Bone marrow (tissue), 2 donors: ENCODE measurements around the gene FOXN3.

Experiments used
- DNase-seq, 2 donors: peaks; one replicate each; lab custom pipeline; 2025; lab: John Stamatoyannopoulos, UW

FOXN3 gene

GRCh38 chr14:89432226-89432625, 15.2 kb upstream of the FOXN3 start:
- no peak for DNase-seq

GRCh38 chr14:89430391-89431236, 13.6 kb upstream of the FOXN3 start:
- DNase-seq = peak in 1 of 2 donors; percentile 50

DNA sequence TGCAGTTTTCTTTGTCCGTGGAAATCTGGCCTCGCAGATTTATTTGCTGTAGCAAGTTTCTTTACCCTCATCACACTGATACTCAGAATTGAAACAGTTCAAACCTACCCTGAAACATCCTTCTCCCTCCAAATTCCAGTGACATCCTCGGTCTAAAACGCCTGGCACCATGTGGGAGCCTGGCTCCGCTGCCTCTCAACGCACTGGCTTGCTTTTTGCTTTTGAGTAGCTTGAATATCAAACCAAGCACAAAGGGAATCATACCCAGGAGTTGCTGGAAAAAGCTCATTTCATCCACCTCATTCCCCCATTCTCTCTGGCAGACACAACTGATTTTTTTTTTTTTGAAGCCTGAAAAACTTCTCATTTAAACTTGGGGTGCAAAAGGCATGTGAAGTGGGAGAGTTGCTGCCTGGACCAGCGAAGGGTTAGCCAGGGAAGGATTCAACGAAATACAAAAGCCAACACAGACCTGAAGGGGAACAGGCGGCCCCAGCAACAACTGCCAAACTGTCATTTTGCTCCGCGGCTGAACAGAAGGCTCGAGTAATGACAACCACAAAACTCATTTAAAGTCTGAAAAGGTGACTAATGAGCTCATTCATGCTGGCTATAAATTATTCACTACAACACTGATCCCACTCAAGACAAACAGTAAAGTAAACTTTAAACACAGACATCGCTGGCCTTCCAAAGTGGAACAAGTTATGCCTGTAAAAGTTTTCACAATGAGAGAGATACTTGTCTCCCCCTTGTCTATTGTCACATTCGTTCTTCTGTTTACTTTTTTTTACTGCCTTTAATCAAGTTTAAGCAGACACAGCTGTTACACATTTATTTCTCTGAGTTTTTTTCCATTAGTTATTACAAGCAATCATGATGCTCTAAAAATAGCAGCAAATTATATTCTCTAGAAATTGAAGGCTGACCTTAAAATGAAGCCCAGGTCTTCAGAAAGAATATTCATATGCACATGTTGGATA, 12.5 kb upstream of the FOXN3 start:
- DNase-seq = peak in 1 of 2 donors; percentile 38

GRCh38 chr14:89428546-89429198, 11.6 kb upstream of the FOXN3 start:
- DNase-seq = no peak

DNA sequence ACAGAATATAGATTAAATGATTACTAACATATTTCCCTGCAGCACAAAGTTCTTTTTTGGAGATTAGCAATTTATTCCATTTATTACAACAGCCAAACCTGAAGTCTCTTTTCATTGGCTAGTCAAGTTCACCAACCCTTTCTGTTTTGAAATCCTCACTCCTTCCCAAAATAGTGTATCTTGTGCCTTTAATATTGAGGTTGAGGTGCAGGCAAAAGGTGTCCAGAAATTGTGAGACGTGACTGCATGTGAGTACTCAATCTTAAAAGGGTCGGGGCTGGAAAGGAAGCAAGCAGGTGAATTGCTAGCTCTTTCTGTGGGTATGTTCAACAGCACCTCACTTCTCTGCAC, 11.1 kb upstream of the FOXN3 start:
- DNase-seq = no peak

- no peak for DNase-seq
These were observed 10.6 kb upstream of the FOXN3 start for GRCh38 chr14:89427426-89428172.

GRCh38 chr14:89425931-89426330, 8.9 kb upstream of the FOXN3 start:
- DNase-seq = no peak

GRCh38 chr14:89424241-89424640, 7.2 kb upstream of the FOXN3 start:
- DNase-seq = no peak

DNA sequence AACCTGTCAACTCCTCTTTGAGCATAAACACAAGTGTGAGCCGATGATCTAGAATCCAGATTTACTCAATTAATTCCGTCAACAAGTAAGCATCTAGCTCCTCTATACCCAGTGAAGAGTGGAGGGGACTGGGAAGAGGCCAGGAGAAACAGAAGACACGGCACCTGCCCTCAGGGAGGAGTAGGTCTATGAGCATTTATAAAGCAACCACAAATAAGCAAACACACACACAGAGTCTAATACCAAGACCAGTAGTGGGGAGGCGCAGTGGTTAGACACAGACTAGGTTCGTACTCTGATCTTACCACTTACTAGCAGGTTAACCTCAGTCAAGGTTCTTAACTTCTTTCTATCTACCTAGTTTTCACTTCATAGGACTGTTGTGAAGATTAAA, 5.9 kb upstream of the FOXN3 start:
- DNase-seq = no peak

DNA sequence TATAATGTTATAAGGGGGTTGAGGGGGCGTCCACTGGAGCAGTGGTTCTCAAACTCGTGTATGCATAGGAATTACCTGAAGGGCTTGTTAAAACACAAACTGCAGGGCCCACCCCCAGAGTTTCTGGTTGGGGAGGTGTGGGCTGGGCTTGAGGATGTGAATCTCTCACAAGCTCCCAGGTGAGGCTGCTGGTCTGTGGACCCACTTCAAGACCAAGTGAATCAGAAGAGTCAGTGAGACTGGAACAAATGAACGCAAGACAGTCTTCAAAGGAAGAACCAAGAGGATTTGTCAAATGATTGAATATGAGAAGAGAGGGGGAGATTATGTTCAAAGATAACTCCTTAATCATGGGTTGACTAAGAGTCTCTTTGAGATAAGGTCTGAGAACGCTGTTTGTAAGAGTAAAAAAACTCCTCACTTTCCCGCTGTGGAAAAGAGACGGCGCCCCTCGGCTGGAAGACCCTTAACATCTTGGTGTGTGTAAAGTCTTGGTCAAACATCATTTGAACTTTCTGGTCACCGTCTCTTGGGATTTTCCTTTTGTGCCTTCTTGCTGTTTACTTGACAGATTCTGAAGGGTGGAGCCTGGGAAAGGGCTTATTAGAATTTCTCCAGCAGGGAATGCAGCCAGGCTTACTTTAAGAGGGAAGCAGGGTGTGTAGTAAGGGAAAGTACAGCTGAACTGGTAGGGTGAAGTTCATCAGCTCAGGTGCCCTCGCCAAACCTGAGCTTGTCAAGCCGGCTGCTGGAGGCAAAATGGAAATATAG, 5.3 kb upstream of the FOXN3 start:
- DNase-seq = no peak

DNA sequence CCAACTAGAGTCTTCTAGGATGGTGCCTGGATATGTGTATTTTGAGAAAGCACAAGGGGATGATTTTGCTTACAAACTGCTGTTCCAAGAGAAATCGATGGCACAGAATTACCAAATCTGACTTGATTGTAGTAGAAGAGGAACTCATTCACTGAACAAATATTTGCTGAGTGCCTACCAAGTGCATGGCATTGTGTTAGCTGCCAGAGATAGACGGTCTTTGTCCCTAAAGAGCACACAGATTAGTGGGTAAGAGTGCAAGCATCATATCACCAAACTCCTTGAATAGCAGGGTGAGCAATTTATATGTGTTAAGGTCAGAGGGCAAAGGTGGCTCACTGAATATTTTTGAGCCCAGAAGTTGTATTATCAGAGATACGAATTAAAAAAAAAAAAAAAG, 3.5 kb upstream of the FOXN3 start:
- no peak for DNase-seq

- no peak for DNase-seq
These were observed 3.0 kb upstream of the FOXN3 start for GRCh38 chr14:89419973-89420482.

DNA sequence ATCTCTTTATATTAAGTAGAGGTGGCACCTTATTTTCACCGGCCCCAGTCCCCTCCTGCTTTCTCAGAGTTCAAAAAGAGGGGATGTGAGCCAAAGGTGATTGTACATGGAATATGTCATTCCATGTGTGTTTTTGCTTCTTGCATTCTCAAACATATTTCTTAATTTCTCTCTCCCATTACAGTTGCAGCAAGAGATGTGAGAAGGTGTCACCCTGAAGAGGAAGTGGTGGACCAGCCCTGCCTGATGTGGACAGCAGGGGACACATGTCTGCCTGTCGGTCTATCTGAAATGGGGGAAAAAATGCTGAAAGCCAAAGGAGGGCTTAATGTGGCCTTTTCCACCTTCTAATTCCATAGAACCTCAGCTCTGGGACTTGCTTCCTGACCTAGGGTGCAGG, 1.9 kb upstream of the FOXN3 start:
- DNase-seq = no peak

DNA sequence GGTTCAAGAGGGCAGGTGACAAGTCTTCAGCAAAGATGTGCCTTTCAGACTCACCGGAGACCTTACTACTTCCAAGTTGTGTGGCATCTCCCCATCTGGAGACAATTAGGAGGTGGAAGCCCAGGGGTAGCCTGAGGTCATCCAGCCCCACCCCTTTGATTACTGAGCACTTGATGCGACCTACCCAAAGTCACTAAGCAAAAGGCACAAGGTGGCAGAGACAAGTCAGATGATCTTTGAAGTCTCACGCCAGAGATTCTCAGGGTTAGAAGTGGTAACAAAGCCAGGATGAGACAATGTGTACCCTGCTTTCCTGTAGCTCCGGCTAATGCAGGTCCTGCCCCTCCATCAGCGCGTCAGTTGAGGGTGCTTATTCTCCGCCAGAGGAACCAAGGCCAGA, 1.4 kb upstream of the FOXN3 start:
- DNase-seq = no peak

- DNase-seq = peak; percentile 42 to 68
These were observed 612 bp upstream of the FOXN3 start for GRCh38 chr14:89417465-89418225.

DNA sequence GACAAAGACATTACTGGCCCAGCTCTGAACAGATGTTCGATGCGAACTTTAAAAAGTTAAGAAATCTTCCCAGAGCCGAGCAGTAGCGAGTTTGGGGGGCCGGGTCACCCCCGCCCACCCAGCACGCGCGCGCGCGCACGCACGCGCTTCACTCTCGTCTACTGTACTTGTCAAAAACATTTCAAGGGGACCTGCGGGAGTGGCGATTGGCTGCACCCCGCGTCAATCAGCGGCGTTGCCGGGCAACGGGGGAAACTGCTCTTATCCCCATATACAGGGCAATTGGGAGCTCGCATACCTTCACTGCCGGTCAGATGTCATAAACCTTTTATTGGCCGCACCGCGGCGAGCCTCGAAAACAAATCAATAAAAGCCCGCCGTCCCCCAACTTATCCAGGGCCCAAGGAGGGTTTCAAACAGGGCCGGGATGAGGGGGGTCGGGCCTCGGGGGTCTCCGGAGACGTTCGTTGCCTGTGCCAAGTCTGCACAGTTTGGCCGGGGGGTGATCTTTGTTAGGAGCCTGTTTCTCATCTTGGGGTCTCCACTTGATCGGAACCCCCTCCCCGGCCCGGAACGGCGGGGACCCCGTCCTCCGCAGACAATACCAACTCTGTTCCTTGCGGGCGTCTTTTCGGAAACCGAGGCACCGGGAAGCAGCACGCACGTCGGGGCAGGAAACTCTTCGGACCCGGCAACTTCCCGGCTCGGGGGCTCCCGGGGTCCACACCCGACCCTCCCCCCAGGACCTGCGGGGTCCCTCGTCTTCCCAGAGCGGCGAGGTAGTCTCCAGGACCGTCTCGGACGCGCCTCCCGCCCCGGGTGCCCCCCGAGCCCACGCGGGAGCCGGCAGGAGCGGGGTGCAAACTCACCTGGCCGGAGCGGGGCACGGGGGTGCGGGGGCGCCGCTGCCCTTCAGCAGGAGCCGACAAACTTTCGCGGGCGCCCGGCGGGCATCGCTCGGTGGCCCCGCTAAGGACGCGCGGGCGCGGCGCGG, 734 bp downstream of the FOXN3 start:
- peak; percentile 91 to 96 for DNase-seq

DNA sequence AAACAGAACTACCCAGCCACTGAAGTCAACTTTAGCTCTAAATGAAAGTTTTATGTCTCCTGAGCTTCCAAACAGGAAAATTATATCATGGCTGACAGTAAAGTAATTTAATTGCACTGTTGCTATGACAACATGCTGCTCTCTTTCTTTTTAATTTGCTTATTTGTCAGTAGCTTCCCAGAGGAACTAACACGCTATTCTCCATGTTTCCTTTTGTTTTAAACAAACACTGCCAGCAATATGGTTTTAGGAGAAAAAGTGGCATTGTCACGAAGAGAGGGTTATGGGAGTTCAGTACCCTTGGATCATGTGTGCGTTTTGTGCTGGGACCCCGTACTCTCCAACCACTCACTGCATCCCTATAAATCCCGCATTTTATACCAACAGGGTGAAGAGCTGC, 1.9 kb downstream of the FOXN3 start:
- DNase-seq = no peak

GRCh38 chr14:89411976-89412375, 5.1 kb downstream of the FOXN3 start:
- no peak for DNase-seq

DNA sequence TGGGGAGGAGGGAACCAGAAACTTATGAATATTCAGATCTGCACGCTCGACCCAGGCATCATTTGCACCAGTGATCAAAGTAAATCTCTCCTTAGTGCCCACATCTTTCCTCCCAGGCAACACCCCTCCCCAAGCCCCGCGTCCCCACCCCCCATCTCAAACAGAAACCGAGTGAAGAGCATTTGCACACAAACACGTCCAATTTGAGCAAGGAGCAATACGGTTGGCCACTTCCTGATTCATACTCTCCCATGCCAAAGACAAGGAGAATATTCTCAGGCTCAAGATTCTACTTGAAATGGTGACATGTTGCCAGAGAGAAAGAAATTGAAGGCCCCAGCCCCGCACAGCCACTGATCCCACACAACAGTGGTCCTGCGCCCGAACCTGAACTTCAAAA, 7.1 kb downstream of the FOXN3 start:
- DNase-seq = no peak
